ENCODE results near the gene LBH.
"Not testable (repeated sequence)": the region's sequence is repeated elsewhere in the genome, so short reads cannot be mapped to it uniquely, and the experiment has no call there.

Gene LBH

GRCh38 chr2:30259071-30259470, 27.7 kb downstream of the LBH start:
- DNase-seq, result no peak

GRCh38 chr2:30259827-30260679, 28.7 kb downstream of the LBH start:
- DNase-seq, result no peak

- DNase-seq, result no peak
These were observed 29.6 kb downstream of the LBH start for GRCh38 chr2:30260941-30261340.

- no peak for DNase-seq
These were observed 30.4 kb downstream of the LBH start for GRCh38 chr2:30261695-30262211.

- DNase-seq, result no peak
These were observed 31.5 kb downstream of the LBH start for GRCh38 chr2:30262716-30263309.

- no peak for DNase-seq
These were observed 32.9 kb downstream of the LBH start for GRCh38 chr2:30264274-30264673.

GRCh38 chr2:30265052-30266015, 34.0 kb downstream of the LBH start:
- no peak for DNase-seq

- DNase-seq, result peak; percentile 46 to 76 (median 60)
These were observed 34.8 kb downstream of the LBH start for GRCh38 chr2:30266051-30266621.

- no peak for DNase-seq
These were observed 35.4 kb downstream of the LBH start for GRCh38 chr2:30266705-30267104.

- peak in 1 of 6 experiments; percentile 17 for DNase-seq
These were observed 36.0 kb downstream of the LBH start for GRCh38 chr2:30267161-30267975.

- DNase-seq, result no peak
These were observed 37.0 kb downstream of the LBH start for GRCh38 chr2:30268296-30268871.

GRCh38 chr2:30269114-30269770, 37.9 kb downstream of the LBH start:
- not testable (repeated sequence) for DNase-seq

- no peak for DNase-seq
These were observed 38.4 kb downstream of the LBH start for GRCh38 chr2:30269771-30270145.

GRCh38 chr2:30270166-30270565, 38.8 kb downstream of the LBH start:
- DNase-seq, result no peak

GRCh38 chr2:30271301-30271700, 40.0 kb downstream of the LBH start:
- DNase-seq, result no peak

- DNase-seq, result no peak
These were observed 41.0 kb downstream of the LBH start for GRCh38 chr2:30272286-30272685.

- DNase-seq, result no peak
These were observed 41.6 kb downstream of the LBH start for GRCh38 chr2:30272761-30273573.

GRCh38 chr2:30273574-30273929, 42.2 kb downstream of the LBH start:
- no peak for DNase-seq

GRCh38 chr2:30275256-30275655, 43.9 kb downstream of the LBH start:
- no peak for DNase-seq

- DNase-seq, result no peak
These were observed 45.1 kb downstream of the LBH start for GRCh38 chr2:30276455-30276911.
